Choroid plexus epithelial cell (primary cell): ENCODE results near the gene RAB3GAP2.
"Not testable (repeated sequence)": the region's sequence is repeated elsewhere in the genome, so short reads cannot be mapped to it uniquely, and the experiment has no call there.

Experiments
- DNase-seq: peaks from one replicate; pipeline ENCODE4 v3.0.0-alpha.2; 2010; ENCODE audit warnings: low read depth
- H3K4me3 ChIP-seq: 2 replicates; pipeline ENCODE4 v1.5.1; 2011; ENCODE audit warnings: low read depth, mild to moderate bottlenecking, control low read depth, low read length, moderate library complexity
- CTCF ChIP-seq: conservative IDR thresholded peaks from 2 replicates; pipeline ENCODE4 v1.5.1; 2011; ENCODE audit warnings: low read depth, mild to moderate bottlenecking, control low read depth, inconsistent platforms, low read length, moderate library complexity

RAB3GAP2 gene

GRCh38 chr1:220182656-220183055 is 89.6 kb downstream of the RAB3GAP2 start:
- peak; percentile 57 for DNase-seq
- no peak for TF ChIP-seq CTCF

GRCh38 chr1:220182111-220182510 is 90.1 kb downstream of the RAB3GAP2 start:
- DNase-seq, result peak; percentile 7
- no peak for TF ChIP-seq CTCF
- no peak overlapping the region for H3K4me3 ChIP-seq

More at GRCh38 chr1:220182656-220183055, 89.6 kb downstream of the RAB3GAP2 start:
- no peak overlapping the region for H3K4me3 ChIP-seq

GRCh38 chr1:220176540-220176939 is 95.7 kb downstream of the RAB3GAP2 start:
- no peak for DNase-seq
- no peak overlapping the region for H3K4me3 ChIP-seq
- TF ChIP-seq CTCF, result no peak

- no peak overlapping the region for H3K4me3 ChIP-seq
- no peak for TF ChIP-seq CTCF
- DNase-seq, result no peak
These were observed 101.3 kb downstream of the RAB3GAP2 start for GRCh38 chr1:220170836-220171526.

GRCh38 chr1:220169887-220170286 is 102.4 kb downstream of the RAB3GAP2 start:
- not testable (repeated sequence) for H3K4me3 ChIP-seq, DNase-seq

- no peak for TF ChIP-seq CTCF
- no peak overlapping the region for H3K4me3 ChIP-seq
- no peak for DNase-seq
These were observed 105.4 kb downstream of the RAB3GAP2 start for GRCh38 chr1:220166853-220167252.

- no peak for DNase-seq
- TF ChIP-seq CTCF, result no peak
- H3K4me3 ChIP-seq, result no peak overlapping the region
These were observed 107.7 kb downstream of the RAB3GAP2 start for GRCh38 chr1:220164517-220164916.
